ENCODE data around the gene KRT14. TPM values are rescaled to one million over a fixed set of nuclear protein-coding genes. Genes with fewer than 3 reads are reported as not detected.

Gene KRT14
- total and polyA plus RNA-seq, 2 of the 4 experiments (the other 2 are of a cell fraction), result not detected

DNA sequence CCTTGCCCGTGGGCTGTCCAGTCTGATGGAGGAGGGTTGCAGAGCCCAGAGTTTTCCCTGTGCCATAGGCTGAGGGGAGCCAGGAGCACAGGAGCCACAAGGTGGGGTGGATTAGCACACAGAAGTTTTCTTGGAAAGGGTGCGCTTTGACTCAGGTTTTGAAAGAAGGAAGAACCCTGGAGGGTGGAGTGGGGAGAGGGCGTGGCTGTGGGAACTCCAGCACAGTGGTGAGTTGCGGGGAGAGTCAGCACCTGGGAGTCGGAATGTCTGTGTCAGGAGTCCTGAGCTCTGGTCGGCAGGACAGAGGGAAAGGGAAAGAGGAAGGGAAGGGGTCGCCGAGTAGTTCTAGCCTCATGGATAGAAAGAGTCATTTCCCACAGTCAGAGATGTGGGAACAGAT lies 8.9 kb upstream of the KRT14 start:
- dilution Hi-C loops (cut with HindIII; ENCODE audit: low sequenced_read_pairs, unreplicated experiment), result no loop called here
- in situ Hi-C loops (cut with MboI; ENCODE audit: low sequenced_read_pairs), result no loop called here
- H3K9me1 ChIP-seq (ENCODE audit: insufficient read depth, low read length), result no peaks in the 10 kb centered on the region; the same call in 1 of the 2 replicates
- BruUV-seq (replicated peaks), result no TSS peak
- H3K36me3 ChIP-seq (ENCODE audit: control insufficient read depth, insufficient read depth, low read length), result no peaks in the 10 kb centered on the region
- TF ChIP-seq SMC3 (IDR thresholded peaks at IDR 0.05; ENCODE audit: low read depth, low read length), result no peak
- TF ChIP-seq, protein P1, sequence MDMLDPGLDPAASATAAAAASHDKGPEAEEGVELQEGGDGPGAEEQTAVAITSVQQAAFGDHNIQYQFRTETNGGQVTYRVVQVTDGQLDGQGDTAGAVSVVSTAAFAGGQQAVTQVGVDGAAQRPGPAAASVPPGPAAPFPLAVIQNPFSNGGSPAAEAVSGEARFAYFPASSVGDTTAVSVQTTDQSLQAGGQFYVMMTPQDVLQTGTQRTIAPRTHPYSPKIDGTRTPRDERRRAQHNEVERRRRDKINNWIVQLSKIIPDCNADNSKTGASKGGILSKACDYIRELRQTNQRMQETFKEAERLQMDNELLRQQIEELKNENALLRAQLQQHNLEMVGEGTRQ (IDR thresholded peaks at IDR 0.05; ENCODE audit: low read depth, low read length), result no peak
- no peak for TF ChIP-seq POLR2A (IDR thresholded peaks at IDR 0.05; ENCODE audit: low read depth, low read length)
- TF ChIP-seq BHLHE40 (IDR thresholded peaks at IDR 0.05; ENCODE audit: low read depth, low read length), result no peak
- TF ChIP-seq RAD21 (IDR thresholded peaks at IDR 0.05; ENCODE audit: low read length), result no peak
- TF ChIP-seq, protein P2, sequence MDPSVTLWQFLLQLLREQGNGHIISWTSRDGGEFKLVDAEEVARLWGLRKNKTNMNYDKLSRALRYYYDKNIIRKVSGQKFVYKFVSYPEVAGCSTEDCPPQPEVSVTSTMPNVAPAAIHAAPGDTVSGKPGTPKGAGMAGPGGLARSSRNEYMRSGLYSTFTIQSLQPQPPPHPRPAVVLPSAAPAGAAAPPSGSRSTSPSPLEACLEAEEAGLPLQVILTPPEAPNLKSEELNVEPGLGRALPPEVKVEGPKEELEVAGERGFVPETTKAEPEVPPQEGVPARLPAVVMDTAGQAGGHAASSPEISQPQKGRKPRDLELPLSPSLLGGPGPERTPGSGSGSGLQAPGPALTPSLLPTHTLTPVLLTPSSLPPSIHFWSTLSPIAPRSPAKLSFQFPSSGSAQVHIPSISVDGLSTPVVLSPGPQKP (IDR thresholded peaks at IDR 0.05; ENCODE audit: borderline replicate concordance, low read depth, low read length), result no peak
- no peak for TF ChIP-seq CEBPB (IDR thresholded peaks at IDR 0.05; ENCODE audit: low read depth, low read length)
- no peak for TF ChIP-seq FOS (IDR thresholded peaks at IDR 0.05; ENCODE audit: low read depth, low read length)
- TF ChIP-seq RFX5 (IDR thresholded peaks at IDR 0.05; ENCODE audit: low read depth, low read length), result no peak
- TF ChIP-seq RCOR1 (IDR thresholded peaks at IDR 0.05; ENCODE audit: insufficient replicate concordance, low read length), result no peak
- TF ChIP-seq NFE2L2 (IDR thresholded peaks at IDR 0.05; ENCODE audit: low read depth, low read length), result no peak
- no peak overlapping the region for H3K4ac ChIP-seq (ENCODE audit: low read depth, low read length)
- no peak overlapping the region for H2BK15ac ChIP-seq (ENCODE audit: low read depth, low read length)
- H2BK5ac ChIP-seq (ENCODE audit: low read depth, low read length, poor library complexity, severe bottlenecking), result no peak overlapping the region
- no peak overlapping the region for H3K14ac ChIP-seq (replicated peaks; ENCODE audit: low read depth, low read length)
- ChIA-PET CTCF (no interaction called here), POLR2A (ENCODE audit: unreplicated experiment) (no interaction called here)
- H3K27me3 ChIP-seq (ENCODE audit: control insufficient read depth, insufficient read depth, low read length), result peaks cover 63% of the 10 kb centered on the region
- H3K27ac ChIP-seq (ENCODE audit: insufficient read depth, low read length), result no peak overlapping the region
- no peak overlapping the region for H4K8ac ChIP-seq (ENCODE audit: low read depth in 2 of 2, low read length in 2 of 2)
- no peak overlapping the region for H3K23ac ChIP-seq (ENCODE audit: low read depth, low read length)
- H3K79me1 ChIP-seq (ENCODE audit: low read depth in 1 of 2, low read length in 2 of 2), result no peaks in the 10 kb centered on the region
- ATAC-seq (ENCODE audit: low read depth) (no peak), DNase-seq (no peak)
- WGBS, 2 experiments (ENCODE audit: extremely low coverage in 2 of 2, insufficient read length in 1 of 2), result 73% methylated on average over 3 of the region's 8 CpGs; no CpG with 5 or more reads in 1 of the 2 experiments
- no peak overlapping the region for H2BK20ac ChIP-seq (ENCODE audit: low read depth, low read length)
- H2AK5ac ChIP-seq (ENCODE audit: low read depth, low read length), result no peak overlapping the region
- H2BK120ac ChIP-seq (ENCODE audit: low read depth, low read length), result no peak overlapping the region
- no peak overlapping the region for H3K18ac ChIP-seq (ENCODE audit: low read depth, low read length)
- no peak overlapping the region for H3K9ac ChIP-seq (ENCODE audit: low read depth, low read length)
- H3K9me3 ChIP-seq (ENCODE audit: control insufficient read depth, insufficient read depth, low read length), result no peaks in the 10 kb centered on the region
- H4K20me1 ChIP-seq (ENCODE audit: insufficient read depth, low read length), result no peaks in the 10 kb centered on the region
- no peak overlapping the region for H4K91ac ChIP-seq (ENCODE audit: insufficient read depth, low read depth, low read length)
- no peak overlapping the region for H3K4me2 ChIP-seq (ENCODE audit: low read depth, low read length)
- H4K5ac ChIP-seq (ENCODE audit: low read depth, low read length), result no peak overlapping the region
- H2AFZ ChIP-seq (replicated peaks; ENCODE audit: low read length, poor library complexity), result no peak overlapping the region
- intact Hi-C loops (cut with micrococcal nuclease), result no loop called here
- H2AK9ac ChIP-seq (replicated peaks; ENCODE audit: low read depth, low read length, poor library complexity), result no peak overlapping the region
- no peak overlapping the region for H3K4me3 ChIP-seq (ENCODE audit: insufficient read depth, low read depth, low read length)
- H3K56ac ChIP-seq (ENCODE audit: extremely low read depth, insufficient read depth, low read length), result no peak overlapping the region
- H3K4me1 ChIP-seq (ENCODE audit: control insufficient read depth, insufficient read depth, low read length), result no peaks in the 10 kb centered on the region

All from IMR-90 (cell line).